H1 (cell line): ENCODE measurements around the gene GRHL3. TPM values are rescaled to one million over a fixed set of nuclear protein-coding genes. Genes with fewer than 3 reads are reported as not detected.

Experiments
- CTBP2 ChIP-seq: IDR thresholded peaks from 2 replicates; pipeline ENCODE4 v1.7.0; 2011; ENCODE audit warnings: borderline replicate concordance, mild to moderate bottlenecking, moderate library complexity, mixed read lengths, low read length; ENCODE audit not compliant: insufficient read depth, insufficient read length
- POLR2A ChIP-seq, 2 experiments: IDR thresholded peaks; 1 replicate in 1 of 2; 2 replicates in 1 of 2; pipeline ENCODE4 v1.6.1; 2011; ENCODE audit warnings: low read depth in 2 of 2, low read length in 2 of 2, mild to moderate bottlenecking in 2 of 2; ENCODE audit errors: control extremely low read depth in 1 of 2
- SAP30 ChIP-seq: fragments of 300-600 bp; sonication (generic); IDR thresholded peaks from 2 replicates; pipeline ENCODE4 v1.7.1; 2012; ENCODE audit warnings: low read length, moderate library complexity, mild to moderate bottlenecking, inconsistent platforms; ENCODE audit not compliant: insufficient read depth, insufficient replicate concordance
- TAF1 ChIP-seq: IDR thresholded peaks from 2 replicates; pipeline ENCODE4 v1.6.1; 2011; ENCODE audit warnings: mild to moderate bottlenecking, low read depth, low read length
- TAF7 ChIP-seq: optimal IDR thresholded peaks from 2 replicates; pipeline ENCODE3; 2011; ENCODE audit warnings: low read depth, mild to moderate bottlenecking, inconsistent platforms, low read length, moderate library complexity, borderline replicate concordance
- polyA plus RNA-seq, 7 experiments: library from polyadenylated mRNA; depleted of rRNA in 3 of 7; stranded (reverse) in 5 of 7; unstranded in 2 of 7; fragments of >200 nt in 5 of 7; fragments of 200-250 nt in 2 of 7; gene quantifications; 1 replicate in 5 of 7; 2 replicates in 1 of 7; 4 replicates in 1 of 7; pipeline versions ENCODE4 v1.2.1 to v1.2.3, GENCODE V29; 2011 to 2013; ENCODE audit warnings: missing spikeins in 2 of 7, mixed read lengths in 2 of 7
- total RNA-seq: library from RNA; stranded (reverse); fragmentation: NEBNext Ultra II Directional; extraction: Animal tissue kit (Norgen Biotek cat#: 25700); gene quantifications from 2 replicates; pipeline ENCODE4 v1.2.1, GENCODE V29; 2021
- TF ChIP-seq, protein P1 (sequence below): IDR thresholded peaks from 2 replicates; pipeline ENCODE4 v1.6.1; 2012; ENCODE audit warnings: low read length, inconsistent platforms

Gene GRHL3
- total and polyA plus RNA-seq, 2 of the 8 experiments (the other 6 are each of a cell fraction or from before 2014, with no cell fraction given) = 0.80 to 1.8 TPM

DNA sequence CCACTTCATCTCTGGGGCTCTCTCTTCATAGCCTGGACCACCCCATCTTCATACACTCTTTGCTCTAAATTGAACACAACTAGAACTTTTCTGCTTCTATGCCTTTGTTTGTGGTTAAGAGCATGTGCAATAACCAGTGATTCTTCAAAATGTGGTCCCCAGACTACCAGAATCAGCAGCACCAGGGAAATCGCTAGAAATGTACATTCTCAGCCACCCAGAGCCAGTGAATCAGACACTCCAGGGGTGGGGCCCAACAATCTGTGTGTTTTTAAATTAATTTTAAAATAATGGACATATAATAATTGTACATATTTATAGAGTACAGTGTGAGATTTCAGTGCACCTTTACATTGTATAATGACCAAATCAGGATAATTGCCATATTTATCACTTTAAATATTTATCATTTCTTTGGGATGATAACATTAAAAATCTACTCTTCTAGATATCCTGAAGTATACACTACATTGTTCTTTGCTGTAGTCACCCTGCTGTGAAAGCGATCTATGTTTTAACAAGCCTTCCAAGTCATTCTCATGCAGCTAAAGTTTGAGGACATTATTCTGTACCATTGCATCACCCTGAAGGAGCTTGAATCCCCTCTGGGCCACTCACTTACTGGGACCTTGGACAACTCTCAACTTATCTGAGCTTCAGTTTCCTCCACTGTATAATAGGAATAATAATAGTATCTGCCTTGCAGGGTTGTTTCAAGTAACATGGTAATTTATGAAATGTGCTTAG is 10.8 kb downstream of the GRHL3 start (continued):
- TF ChIP-seq, protein P1, sequence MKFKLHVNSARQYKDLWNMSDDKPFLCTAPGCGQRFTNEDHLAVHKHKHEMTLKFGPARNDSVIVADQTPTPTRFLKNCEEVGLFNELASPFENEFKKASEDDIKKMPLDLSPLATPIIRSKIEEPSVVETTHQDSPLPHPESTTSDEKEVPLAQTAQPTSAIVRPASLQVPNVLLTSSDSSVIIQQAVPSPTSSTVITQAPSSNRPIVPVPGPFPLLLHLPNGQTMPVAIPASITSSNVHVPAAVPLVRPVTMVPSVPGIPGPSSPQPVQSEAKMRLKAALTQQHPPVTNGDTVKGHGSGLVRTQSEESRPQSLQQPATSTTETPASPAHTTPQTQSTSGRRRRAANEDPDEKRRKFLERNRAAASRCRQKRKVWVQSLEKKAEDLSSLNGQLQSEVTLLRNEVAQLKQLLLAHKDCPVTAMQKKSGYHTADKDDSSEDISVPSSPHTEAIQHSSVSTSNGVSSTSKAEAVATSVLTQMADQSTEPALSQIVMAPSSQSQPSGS = no peak
- no peak for TF ChIP-seq CTBP2
- no peak for TF ChIP-seq TAF1
- no peak for TF ChIP-seq TAF7
- TF ChIP-seq POLR2A (IDR thresholded peaks at IDR 0.05; ENCODE audit: control extremely low read depth in 1 of 2, low read depth in 2 of 2, low read length in 2 of 2) = no peak
- TF ChIP-seq SAP30 = no peak
